Keratinocyte (primary cell): ENCODE data around the gene GHRL. TPM values are rescaled to one million over a fixed set of nuclear protein-coding genes. Genes with fewer than 3 reads are reported as not detected.

Experiments
- DNase-seq: peaks from one replicate; pipeline ENCODE4 v3.0.0-alpha.2; 2011; ENCODE audit warnings: low read depth, missing footprints, low spot score
- FAIRE-seq: peaks from 2 replicates; lab custom pipeline; 2011; peaks lifted over from hg19 to GRCh38; lab: Jason Lieb, UNC
- H2AFZ ChIP-seq: 2 replicates; pipeline ENCODE4 v1.6.0; 2012; ENCODE audit warnings: low read length, control low read depth, inconsistent platforms; ENCODE audit not compliant: control insufficient read depth
- H3K27ac ChIP-seq: 2 replicates; pipeline ENCODE4 v1.5.1; 2011; ENCODE audit warnings: low read length; ENCODE audit not compliant: control insufficient read depth, insufficient read depth
- H3K27me3 ChIP-seq: 3 replicates; pipeline ENCODE4 v1.6.0; 2011; ENCODE audit warnings: low read length; ENCODE audit not compliant: control insufficient read depth, insufficient read depth; ENCODE audit errors: extremely low read depth
- H3K36me3 ChIP-seq, 2 experiments: 2 replicates in 1 of 2; 3 replicates in 1 of 2; pipeline ENCODE4 v1.5.1; 2011; ENCODE audit warnings: low read length in 2 of 2, mild to moderate bottlenecking in 1 of 2; ENCODE audit not compliant: control insufficient read depth in 2 of 2, insufficient read depth in 2 of 2; ENCODE audit errors: extremely low read depth in 1 of 2
- H3K4me1 ChIP-seq: 3 replicates; pipeline ENCODE4 v1.5.1; 2011; ENCODE audit warnings: low read length; ENCODE audit not compliant: control insufficient read depth, insufficient read depth; ENCODE audit errors: extremely low read depth
- H3K4me2 ChIP-seq: 3 replicates; pipeline ENCODE4 v1.6.0; 2011; ENCODE audit warnings: low read depth, low read length; ENCODE audit not compliant: control insufficient read depth, insufficient read depth; ENCODE audit errors: extremely low read depth
- H3K4me3 ChIP-seq, 3 experiments: fragments of 200-600 bp in 1 of 3; sonication (generic) in 1 of 3; 2 replicates in 2 of 3; 3 replicates in 1 of 3; pipeline ENCODE4 v1.5.1; 2011 to 2016; ENCODE audit warnings: low read length in 3 of 3, mild to moderate bottlenecking in 3 of 3, control low read depth in 2 of 3, inconsistent platforms in 1 of 3, low read depth in 1 of 3, mixed read lengths in 1 of 3, mixed run types in 1 of 3, moderate library complexity in 1 of 3; ENCODE audit not compliant: control insufficient read depth in 2 of 3, insufficient read depth in 2 of 3; ENCODE audit errors: extremely low read depth in 1 of 3
- H3K79me2 ChIP-seq: 2 replicates; pipeline ENCODE4 v1.6.0; 2012; ENCODE audit warnings: low read length; ENCODE audit not compliant: control insufficient read depth, insufficient read depth
- H3K9ac ChIP-seq: 3 replicates; pipeline ENCODE4 v1.6.0; 2011; ENCODE audit warnings: low read length; ENCODE audit not compliant: control insufficient read depth, insufficient read depth; ENCODE audit errors: extremely low read depth
- H3K9me1 ChIP-seq: 3 replicates; pipeline ENCODE4 v1.6.0; 2011; ENCODE audit warnings: low read length; ENCODE audit not compliant: control insufficient read depth, insufficient read depth; ENCODE audit errors: extremely low read depth
- H3K9me3 ChIP-seq: 2 replicates; pipeline ENCODE4 v1.5.1; 2012; ENCODE audit warnings: low read depth, low read length; ENCODE audit not compliant: control insufficient read depth
- H4K20me1 ChIP-seq: 3 replicates; pipeline ENCODE4 v1.6.0; 2011; ENCODE audit warnings: low read length; ENCODE audit not compliant: control insufficient read depth, insufficient read depth; ENCODE audit errors: extremely low read depth
- EZH2 ChIP-seq: IDR thresholded peaks from one replicate; pipeline ENCODE4 v1.6.1; 2012; ENCODE audit warnings: inconsistent platforms, mild to moderate bottlenecking, low read length, moderate library complexity
- dilution Hi-C: fragments of 300-500 bp; cut with MboI; formaldehyde crosslinking; loops from one replicate; pipeline ENCODE4 v1.7.0; 2020; ENCODE audit warnings: low sequenced_read_pairs; ENCODE audit not compliant: extremely low pct_ligation_motif_present
- polyA plus RNA-seq, 5 experiments: library from polyadenylated mRNA; depleted of rRNA in 3 of 5; stranded (reverse) in 3 of 5; stranded (forward) in 1 of 5; unstranded in 1 of 5; fragments of >200 nt; gene quantifications; 1 replicate in 1 of 5; 2 replicates in 3 of 5; 3 replicates in 1 of 5; pipeline versions ENCODE4 v1.2.1 to v1.2.3, GENCODE V29; 2011 to 2012; ENCODE audit warnings: missing spikeins in 2 of 5, low read depth in 1 of 5, low replicate concordance in 1 of 5
- TF ChIP-seq, protein P1 (sequence below), 3 experiments: IDR thresholded peaks in 1 of 3; conservative IDR thresholded peaks in 1 of 3; optimal IDR thresholded peaks in 1 of 3; 2 replicates in 2 of 3; 3 replicates in 1 of 3; pipeline versions ENCODE3 to v1.5.1; 2011; ENCODE audit warnings: low read length in 3 of 3, mild to moderate bottlenecking in 3 of 3, moderate library complexity in 2 of 3, control low read depth in 1 of 3, inconsistent platforms in 1 of 3; ENCODE audit not compliant: insufficient read depth in 2 of 3; ENCODE audit errors: extremely low read depth in 1 of 3

GHRL gene
- polyA plus RNA-seq, 1 donor (not counting 4 experiments of a cell fraction or from before 2014, with no cell fraction given), result not detected

GRCh38 chr3:10278501-10278900 is 14.2 kb downstream of the GHRL start:
- Histone ChIP-seq H4K20me1 (peaks cover 3% of the 10 kb centered on the region), H3K4me3 (no peak overlapping the region), H3K79me2 (peaks cover 24% of the 10 kb centered on the region), H3K4me2 (no peak overlapping the region), H2AFZ (no peak overlapping the region), H3K9me3 (no peaks in the 10 kb centered on the region), H3K9me1 (no peaks in the 10 kb centered on the region), H3K4me1 (peaks cover 3% of the 10 kb centered on the region), H3K36me3 (peaks cover 13 to 27% of the 10 kb centered on the region in 2 experiments), H3K27ac (no peak overlapping the region), H3K27me3 (no peaks in the 10 kb centered on the region), H3K9ac (no peak overlapping the region)
- dilution Hi-C loops, result no loop called here
- DNase-seq (no peak), FAIRE-seq (no peak)
- no peak for TF ChIP-seq EZH2
- TF ChIP-seq, protein P1, sequence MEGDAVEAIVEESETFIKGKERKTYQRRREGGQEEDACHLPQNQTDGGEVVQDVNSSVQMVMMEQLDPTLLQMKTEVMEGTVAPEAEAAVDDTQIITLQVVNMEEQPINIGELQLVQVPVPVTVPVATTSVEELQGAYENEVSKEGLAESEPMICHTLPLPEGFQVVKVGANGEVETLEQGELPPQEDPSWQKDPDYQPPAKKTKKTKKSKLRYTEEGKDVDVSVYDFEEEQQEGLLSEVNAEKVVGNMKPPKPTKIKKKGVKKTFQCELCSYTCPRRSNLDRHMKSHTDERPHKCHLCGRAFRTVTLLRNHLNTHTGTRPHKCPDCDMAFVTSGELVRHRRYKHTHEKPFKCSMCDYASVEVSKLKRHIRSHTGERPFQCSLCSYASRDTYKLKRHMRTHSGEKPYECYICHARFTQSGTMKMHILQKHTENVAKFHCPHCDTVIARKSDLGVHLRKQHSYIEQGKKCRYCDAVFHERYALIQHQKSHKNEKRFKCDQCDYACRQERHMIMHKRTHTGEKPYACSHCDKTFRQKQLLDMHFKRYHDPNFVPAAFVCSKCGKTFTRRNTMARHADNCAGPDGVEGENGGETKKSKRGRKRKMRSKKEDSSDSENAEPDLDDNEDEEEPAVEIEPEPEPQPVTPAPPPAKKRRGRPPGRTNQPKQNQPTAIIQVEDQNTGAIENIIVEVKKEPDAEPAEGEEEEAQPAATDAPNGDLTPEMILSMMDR (optimal IDR thresholded peaks at IDR 0.05 in 1 of 3, IDR thresholded peaks at IDR 0.05 in 1 of 3, conservative IDR thresholded peaks at IDR 0.05 in 1 of 3; ENCODE audit: extremely low read depth in 1 of 3, insufficient read depth in 2 of 3, low read length in 3 of 3), result no peak

DNA sequence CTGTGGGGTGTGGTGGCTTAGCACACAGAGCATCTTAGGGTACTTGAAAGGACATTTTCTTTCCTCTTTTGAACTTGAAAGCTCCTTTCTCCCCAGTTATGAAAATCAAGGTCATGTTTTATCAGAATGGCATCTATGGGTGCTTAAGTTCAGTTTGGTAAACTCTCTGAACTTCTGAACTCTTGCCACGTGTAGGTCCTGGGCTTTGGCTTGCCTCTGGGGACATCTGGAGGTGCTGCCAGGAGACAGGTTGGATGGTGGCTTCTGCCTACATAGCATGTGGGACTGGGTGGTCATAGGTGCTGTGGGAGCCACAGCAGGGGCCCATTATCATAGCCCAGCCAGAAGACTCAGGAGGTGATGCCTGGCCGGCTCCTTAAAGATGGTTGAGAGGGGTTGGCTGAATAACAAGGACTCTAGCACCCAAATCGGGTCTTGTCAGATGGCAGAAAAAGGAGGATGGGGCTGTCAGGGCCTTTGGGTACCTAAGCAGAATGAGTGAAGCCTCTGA is 15.6 kb downstream of the GHRL start:
- DNase-seq (no peak), FAIRE-seq (no peak)
- Histone ChIP-seq H3K36me3 (peaks cover 17 to 30% of the 10 kb centered on the region in 2 experiments), H3K4me2 (no peak overlapping the region), H3K9me3 (no peaks in the 10 kb centered on the region), H3K79me2 (peaks cover 29% of the 10 kb centered on the region), H3K27me3 (no peaks in the 10 kb centered on the region), H2AFZ (no peak overlapping the region), H3K27ac (no peak overlapping the region), H4K20me1 (peaks cover 3% of the 10 kb centered on the region), H3K9ac (no peak overlapping the region), H3K4me1 (no peaks in the 10 kb centered on the region), H3K9me1 (no peaks in the 10 kb centered on the region), H3K4me3 (no peak overlapping the region)
- TF ChIP-seq EZH2, result no peak
- TF ChIP-seq, protein P1 (optimal IDR thresholded peaks at IDR 0.05 in 1 of 3, IDR thresholded peaks at IDR 0.05 in 1 of 3, conservative IDR thresholded peaks at IDR 0.05 in 1 of 3; ENCODE audit: extremely low read depth in 1 of 3, insufficient read depth in 2 of 3, low read length in 3 of 3), result no peak
- dilution Hi-C loops, result no loop called here
